ENCODE data around the gene ATP5F1A. TPM values are rescaled to one million over a fixed set of nuclear protein-coding genes. Genes with fewer than 3 reads are reported as not detected.

The ATP5F1A gene
- total RNA-seq, 1 experiment from 2014 or later = 625 TPM

GRCh38 chr18:46140173-46140572 is 42.1 kb upstream of the ATP5F1A start:
- DNase-seq = no peak
- Mint-ChIP-seq H3K36me3 (ENCODE audit: insufficient read depth in 1 of 3, low read depth in 3 of 3) (no peaks in the 10 kb centered on the region), H3K27ac (no peak overlapping the region; a peak in 1 of 7 replicates), H3K4me1 (peaks cover 7 to 22% of the 10 kb centered on the region in 2 experiments), H3K4me3 (no peak overlapping the region), H3K9me3 (no peaks in the 10 kb centered on the region; a peak in 1 of 5 replicates), H3K27me3 (ENCODE audit: low read depth) (no peaks in the 10 kb centered on the region)
- no peak overlapping the region for H2BK12ac ChIP-seq (ENCODE audit: insufficient read length, low read depth, low read length)
- no peak overlapping the region for H3K18ac ChIP-seq (ENCODE audit: insufficient read length, low read depth, low read length)
- no peak overlapping the region for H3K4ac ChIP-seq (ENCODE audit: low read depth, low read length)
- H3T11ph ChIP-seq (ENCODE audit: low read length) = no peak overlapping the region
- H3K14ac ChIP-seq (ENCODE audit: insufficient read depth, low read length) = no peak overlapping the region
- no peaks in the 10 kb centered on the region for H3K79me1 ChIP-seq (ENCODE audit: insufficient read depth, low read depth, low read length, poor library complexity, severe bottlenecking)
- no peak overlapping the region for H3K56ac ChIP-seq (ENCODE audit: insufficient read length, low read depth, low read length)
- H2AK5ac ChIP-seq (ENCODE audit: insufficient read length, low read length) = no peak overlapping the region
- no CpG with 5 or more reads among the region's 4 CpGs for WGBS (ENCODE audit: extremely low coverage, insufficient read length, low lambda C conversion rate)
- no peaks in the 10 kb centered on the region for H4K20me1 ChIP-seq (ENCODE audit: control insufficient read depth, insufficient read depth, insufficient read length)
- H3K23ac ChIP-seq (ENCODE audit: insufficient read length, low read depth, low read length) = no peak overlapping the region
- no peaks in the 10 kb centered on the region for H3K27me3 ChIP-seq (ENCODE audit: insufficient read depth, low read length)
- H3K79me2 ChIP-seq (ENCODE audit: insufficient read depth, low read length) = no peaks in the 10 kb centered on the region
- no peak overlapping the region for H2BK20ac ChIP-seq (ENCODE audit: low read depth, low read length, poor library complexity, severe bottlenecking)
- no peak overlapping the region for H4K5ac ChIP-seq (ENCODE audit: insufficient read length, low read depth, low read length)
- TF ChIP-seq, protein P1, sequence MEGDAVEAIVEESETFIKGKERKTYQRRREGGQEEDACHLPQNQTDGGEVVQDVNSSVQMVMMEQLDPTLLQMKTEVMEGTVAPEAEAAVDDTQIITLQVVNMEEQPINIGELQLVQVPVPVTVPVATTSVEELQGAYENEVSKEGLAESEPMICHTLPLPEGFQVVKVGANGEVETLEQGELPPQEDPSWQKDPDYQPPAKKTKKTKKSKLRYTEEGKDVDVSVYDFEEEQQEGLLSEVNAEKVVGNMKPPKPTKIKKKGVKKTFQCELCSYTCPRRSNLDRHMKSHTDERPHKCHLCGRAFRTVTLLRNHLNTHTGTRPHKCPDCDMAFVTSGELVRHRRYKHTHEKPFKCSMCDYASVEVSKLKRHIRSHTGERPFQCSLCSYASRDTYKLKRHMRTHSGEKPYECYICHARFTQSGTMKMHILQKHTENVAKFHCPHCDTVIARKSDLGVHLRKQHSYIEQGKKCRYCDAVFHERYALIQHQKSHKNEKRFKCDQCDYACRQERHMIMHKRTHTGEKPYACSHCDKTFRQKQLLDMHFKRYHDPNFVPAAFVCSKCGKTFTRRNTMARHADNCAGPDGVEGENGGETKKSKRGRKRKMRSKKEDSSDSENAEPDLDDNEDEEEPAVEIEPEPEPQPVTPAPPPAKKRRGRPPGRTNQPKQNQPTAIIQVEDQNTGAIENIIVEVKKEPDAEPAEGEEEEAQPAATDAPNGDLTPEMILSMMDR (conservative IDR thresholded peaks at IDR 0.05) = no peak
- no peak overlapping the region for H2BK5ac ChIP-seq (ENCODE audit: insufficient read length, low read length)
- no peak overlapping the region for H4K91ac ChIP-seq (ENCODE audit: insufficient read length, low read depth, low read length)
- no peak overlapping the region for H4K8ac ChIP-seq (replicated peaks; ENCODE audit: insufficient read length, low read depth, low read length)
- no peaks in the 10 kb centered on the region for H3K23me2 ChIP-seq (ENCODE audit: insufficient read length, low read depth, low read length, poor library complexity, severe bottlenecking)
- no peak overlapping the region for H2BK15ac ChIP-seq (ENCODE audit: low read depth, low read length)
- H3K27ac ChIP-seq (ENCODE audit: insufficient read length, low read depth, low read length) = no peak overlapping the region
- no peak overlapping the region for H2BK120ac ChIP-seq (ENCODE audit: low read depth, low read length, poor library complexity, severe bottlenecking)
- H3K4me2 ChIP-seq (ENCODE audit: insufficient read depth, insufficient read length, low read length) = no peak overlapping the region
- no peak overlapping the region for H3K9ac ChIP-seq (ENCODE audit: extremely low read depth, insufficient read length, low read length)
- no peak overlapping the region for H2AFZ ChIP-seq (ENCODE audit: low read length)
- peaks cover 3% of the 10 kb centered on the region; the same call in 1 of the 2 replicates for H3K4me1 ChIP-seq (ENCODE audit: insufficient read depth, low read length)
- H3K9me3 ChIP-seq (ENCODE audit: control insufficient read depth, low read depth, low read length) = no peaks in the 10 kb centered on the region
